Right cardiac atrium (tissue), 5 donors: ENCODE measurements around the gene PCDH15. TPM values are rescaled to one million over a fixed set of nuclear protein-coding genes. Genes with fewer than 3 reads are reported as not detected.
"Not testable (repeated sequence)": the region's sequence is repeated elsewhere in the genome, so short reads cannot be mapped to it uniquely, and the experiment has no call there.

Experiments
- ATAC-seq, 2 donors: fragments of 200-7000 bp; cut with Tn5 transposase; one replicate each; pipeline versions ENCODE4 v1.8.0 to v1.9.1; 2020; ENCODE audit warnings: moderate library complexity in 2 of 2, mild to moderate bottlenecking in 1 of 2
- DNase-seq, 3 donors: peaks; one replicate each; pipeline ENCODE4 v3.0.0-alpha.2; 2020
- H3K27ac ChIP-seq: one replicate; pipeline ENCODE4 v1.5.1; 2013; ENCODE audit warnings: mild to moderate bottlenecking, low read length, control low read depth, moderate library complexity
- H3K27me3 ChIP-seq: one replicate; pipeline ENCODE4 v1.6.1; 2013; ENCODE audit not compliant: control insufficient read depth, insufficient read depth
- H3K4me1 ChIP-seq: one replicate; pipeline ENCODE4 v1.6.1; 2013; ENCODE audit warnings: low read length; ENCODE audit not compliant: control insufficient read depth, insufficient read depth
- H3K4me3 ChIP-seq: one replicate; pipeline ENCODE4 v1.5.1; 2013; ENCODE audit warnings: low read length, control low read depth
- H3K9me3 ChIP-seq: one replicate; pipeline ENCODE4 v1.6.1; 2013; ENCODE audit warnings: low read length; ENCODE audit not compliant: control insufficient read depth
- WGBS: extraction: QIAGEN DNeasy Blood & Tissue Kit; methylation state at CpG from one replicate; pipeline ENCODE4 v1.1.7; 2013; 5-methylcytosine and 5-hydroxymethylcytosine counted together
- intact Hi-C, 4 donors: fragments of 100-400 bp; cut with DNase I; formaldehyde crosslinking; loops; one replicate each; pipeline versions ENCODE4 v1.11.0 to v1.14.0; 2022 to 2023
- polyA plus RNA-seq: library from polyadenylated mRNA; stranded (reverse); fragments of 200-250 nt; gene quantifications from one replicate; pipeline ENCODE4 v1.2.3, GENCODE V29; 2013
- total RNA-seq, 4 donors: library from RNA; stranded (reverse); fragmentation: NEBNext Ultra II Directional; extraction: Animal tissue kit (Norgen Biotek cat#: 25700); gene quantifications; one replicate each; pipeline ENCODE4 v1.2.1, GENCODE V29; 2021
- donor health status: healthy with polysubstance abuse.
- donor health status: DM: no; HTN: yes; CAD: no.
- donor health status: DM: no; HTN: no; CAD: no.
- donor health status: DM: no; HTN: yes; CAD: no; lungs with severe emphysema.
- donor health status: DM: yes; HTN: yes; CAD: no.

The PCDH15 gene
- total and polyA plus RNA-seq, 5 donors, result 1.2 to 3.1 (median 2.7) TPM

DNA sequence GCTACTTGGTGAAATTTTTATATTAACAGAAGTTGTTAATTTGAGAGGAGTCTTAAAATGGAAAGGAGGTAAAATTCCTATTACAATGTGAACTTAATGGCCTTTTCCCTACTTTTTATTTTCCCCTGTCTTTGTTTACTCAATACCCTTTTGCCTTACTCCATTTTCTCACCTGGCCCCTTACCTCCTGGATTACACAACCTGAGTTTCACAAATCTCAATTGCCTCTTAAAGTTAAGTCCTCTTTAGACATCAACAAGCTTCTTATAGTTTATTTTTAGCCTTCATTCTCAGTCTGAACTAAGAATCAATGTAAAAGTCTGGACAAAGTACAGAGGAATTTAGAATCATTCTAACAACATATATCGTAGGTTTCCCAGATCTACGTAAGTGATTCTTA lies 247.0 kb downstream of the PCDH15 start:
- H3K9me3 ChIP-seq, result no peaks in the 10 kb centered on the region
- H3K4me1 ChIP-seq, result no peaks in the 10 kb centered on the region
- H3K4me3 ChIP-seq, result no peak overlapping the region
- intact Hi-C loops, result no loop called here
- 93% methylated on average over 2 of the region's 2 CpGs for WGBS
- H3K27ac ChIP-seq, result no peak overlapping the region
- ATAC-seq (no peak), DNase-seq (no peak)
- H3K27me3 ChIP-seq, result no peaks in the 10 kb centered on the region

DNA sequence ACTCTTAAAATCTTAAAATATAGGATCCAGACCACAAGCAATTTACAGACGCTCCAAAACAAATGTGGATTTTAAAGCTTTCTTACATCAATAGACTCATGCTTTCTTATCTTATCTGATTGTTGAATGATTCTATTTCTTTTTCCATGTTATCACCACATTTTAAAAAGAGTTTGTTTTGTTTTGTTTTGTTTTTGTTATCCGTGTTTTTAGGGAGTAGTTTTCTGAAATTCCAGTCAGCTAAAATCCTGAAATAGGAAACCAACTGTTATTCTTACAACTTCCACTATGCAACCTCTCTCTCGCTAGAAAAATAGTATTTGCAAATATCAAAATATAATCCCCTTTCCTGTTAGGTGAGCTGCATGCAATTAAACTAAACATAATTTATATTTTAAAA lies 251.0 kb downstream of the PCDH15 start:
- intact Hi-C loops, result no loop called here
- WGBS, result 55% methylated on average over 3 of the region's 3 CpGs
- Histone ChIP-seq H3K4me3 (no peak overlapping the region), H3K27ac (no peak overlapping the region), H3K27me3 (no peaks in the 10 kb centered on the region), H3K4me1 (no peaks in the 10 kb centered on the region), H3K9me3 (no peaks in the 10 kb centered on the region)
- ATAC-seq (no peak), DNase-seq (no peak)

DNA sequence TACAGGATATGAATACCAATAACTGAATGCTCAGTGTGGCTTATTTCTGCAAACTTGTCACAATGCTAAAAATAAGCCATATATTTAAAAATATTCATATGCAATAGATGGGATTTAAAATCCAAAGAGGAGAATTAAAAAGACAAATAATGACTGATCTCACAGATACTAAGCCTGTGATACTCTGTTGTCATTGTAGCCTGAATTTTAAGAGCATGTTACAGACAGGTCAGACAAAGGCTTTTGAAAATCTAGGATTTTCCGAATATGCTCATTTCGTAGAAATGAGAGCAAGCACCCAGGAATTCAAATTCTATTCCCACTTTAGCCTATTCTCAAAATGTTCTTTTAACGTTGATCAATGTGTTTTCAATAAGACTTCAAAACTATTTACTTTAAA lies 269.7 kb downstream of the PCDH15 start:
- intact Hi-C loops, result no loop called here
- H3K4me1 ChIP-seq, result no peaks in the 10 kb centered on the region
- H3K27me3 ChIP-seq, result no peaks in the 10 kb centered on the region
- ATAC-seq, result no peak
- no peaks in the 10 kb centered on the region for H3K9me3 ChIP-seq
- WGBS, result 85% methylated on average over 3 of the region's 3 CpGs
- H3K4me3 ChIP-seq, result no peak overlapping the region
- no peak overlapping the region for H3K27ac ChIP-seq
- no peak for DNase-seq

DNA sequence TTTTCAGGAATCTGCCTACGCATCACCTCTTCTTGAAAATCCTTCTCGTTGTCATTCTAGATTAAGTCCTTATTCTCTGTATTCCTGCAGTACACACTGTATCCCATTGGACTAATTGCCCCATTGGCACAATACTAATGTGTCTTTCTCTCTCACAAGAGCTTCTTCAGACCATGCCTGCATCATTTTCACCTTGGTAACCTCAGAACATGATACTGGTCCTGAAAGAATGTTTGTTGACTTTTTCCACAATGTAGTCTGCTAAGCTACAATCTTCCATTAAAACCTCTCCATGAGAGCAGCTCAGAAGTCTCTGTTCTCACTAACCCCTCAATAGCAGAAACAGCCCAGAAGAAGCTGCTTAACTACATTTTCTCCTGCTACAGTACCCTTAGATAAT lies 270.7 kb downstream of the PCDH15 start:
- WGBS, result 78% methylated on average over 2 of the region's 2 CpGs
- intact Hi-C loops, result no loop called here
- Histone ChIP-seq H3K27me3 (no peaks in the 10 kb centered on the region), H3K4me3 (no peak overlapping the region), H3K27ac (no peak overlapping the region), H3K4me1 (no peaks in the 10 kb centered on the region), H3K9me3 (no peaks in the 10 kb centered on the region)
- DNase-seq (no peak), ATAC-seq (no peak)

DNA sequence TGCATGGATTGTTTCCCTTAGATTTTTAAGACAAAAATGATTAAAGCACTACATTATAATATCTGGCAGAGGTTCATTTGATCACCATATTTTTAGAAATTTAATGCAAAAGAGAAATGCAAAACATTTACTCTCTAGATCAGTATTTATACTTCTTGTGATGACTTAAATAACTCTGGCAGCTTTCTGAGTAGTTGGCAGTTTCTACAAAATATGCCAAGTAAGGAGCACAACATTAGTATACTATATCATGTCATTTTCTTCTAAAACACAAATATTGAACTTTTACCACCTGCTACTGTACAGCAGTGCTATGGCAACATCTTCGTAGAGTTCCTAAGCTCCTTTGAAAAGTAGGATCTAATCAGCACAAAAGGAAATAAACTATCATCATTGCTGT lies 275.2 kb downstream of the PCDH15 start:
- H3K4me3 ChIP-seq, result no peak overlapping the region
- intact Hi-C loops, result no loop called here
- no peak for ATAC-seq
- H3K27ac ChIP-seq, result no peak overlapping the region
- no peaks in the 10 kb centered on the region for H3K27me3 ChIP-seq
- no peak for DNase-seq
- H3K9me3 ChIP-seq, result no peaks in the 10 kb centered on the region
- 66% methylated on average over 1 of the region's 1 CpG for WGBS
- H3K4me1 ChIP-seq, result no peaks in the 10 kb centered on the region

DNA sequence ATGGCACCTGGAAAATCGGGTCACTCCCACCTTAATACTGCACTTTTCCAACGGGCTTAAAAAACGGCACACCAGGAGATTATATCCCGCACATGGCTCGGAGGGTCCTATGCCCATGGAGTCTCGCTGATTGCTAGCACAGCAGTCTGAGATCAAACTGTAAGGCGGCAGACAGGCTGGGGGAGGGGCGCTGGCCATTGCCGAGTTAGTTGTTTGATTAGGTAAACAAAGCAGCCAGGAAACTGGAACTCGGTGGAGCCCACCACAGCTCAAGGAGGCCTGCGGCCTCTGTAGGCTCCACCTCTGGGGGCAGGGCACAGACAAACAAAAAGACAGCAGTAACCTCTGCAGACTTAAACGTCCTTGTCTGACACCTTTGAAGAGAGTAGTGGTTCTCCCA lies 285.8 kb downstream of the PCDH15 start:
- intact Hi-C loops, H3K9me3 ChIP-seq, ATAC-seq, H3K4me1 ChIP-seq, H3K27ac ChIP-seq, H3K4me3 ChIP-seq, H3K27me3 ChIP-seq: not testable (repeated sequence)
- DNase-seq, result peak in 2 of 3 donors; percentile 24 to 33
- WGBS, result 89% methylated on average over 12 of the region's 12 CpGs

DNA sequence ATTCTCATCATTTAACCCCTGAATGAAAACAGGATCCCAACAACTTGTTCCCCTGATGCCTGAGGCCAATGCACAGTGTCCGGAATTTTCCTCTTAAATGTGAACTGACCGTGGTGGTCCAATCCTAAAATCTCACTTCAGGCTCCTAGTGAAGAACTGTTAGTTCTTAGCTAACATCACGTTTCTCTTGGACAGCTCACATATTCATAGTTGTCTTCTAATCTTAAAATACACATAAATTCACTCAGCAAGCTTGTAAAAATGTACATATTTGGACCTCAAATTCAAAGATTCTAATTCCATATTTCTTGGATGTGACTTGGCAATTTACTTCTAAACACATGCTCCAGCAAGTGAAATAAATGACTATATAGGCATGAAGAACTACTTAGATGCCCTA lies 297.2 kb downstream of the PCDH15 start:
- Histone ChIP-seq H3K9me3 (no peaks in the 10 kb centered on the region), H3K4me1 (no peaks in the 10 kb centered on the region), H3K4me3 (no peak overlapping the region), H3K27me3 (no peaks in the 10 kb centered on the region), H3K27ac (no peak overlapping the region)
- 73% methylated on average over 3 of the region's 3 CpGs for WGBS
- ATAC-seq (no peak), DNase-seq (no peak)
- intact Hi-C loops, result no loop called here

DNA sequence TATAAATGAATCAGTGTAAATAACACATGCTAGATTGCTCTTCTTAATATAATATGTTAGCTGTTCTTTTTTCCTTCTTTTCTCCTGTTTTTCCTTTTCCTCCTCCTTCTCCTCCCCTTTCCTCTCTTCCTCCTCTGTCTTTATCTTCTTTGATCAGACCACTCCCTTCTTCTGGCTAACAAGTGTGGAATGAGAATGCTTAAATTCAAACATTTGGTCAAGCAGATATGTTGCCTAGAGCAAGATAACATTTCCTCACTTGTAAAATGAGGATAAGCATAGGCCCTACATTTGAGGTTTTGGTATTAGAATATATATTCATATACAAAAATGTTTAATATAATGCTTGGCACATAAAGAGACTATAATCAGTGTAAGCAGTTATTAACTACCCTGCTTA lies 299.1 kb downstream of the PCDH15 start:
- ATAC-seq, result no peak
- no peak overlapping the region for H3K4me3 ChIP-seq
- no peak overlapping the region for H3K27ac ChIP-seq
- no peaks in the 10 kb centered on the region for H3K9me3 ChIP-seq
- no peaks in the 10 kb centered on the region for H3K27me3 ChIP-seq
- no peak for DNase-seq
- intact Hi-C loops, result no loop called here
- H3K4me1 ChIP-seq, result peaks cover under 1% of the 10 kb centered on the region

DNA sequence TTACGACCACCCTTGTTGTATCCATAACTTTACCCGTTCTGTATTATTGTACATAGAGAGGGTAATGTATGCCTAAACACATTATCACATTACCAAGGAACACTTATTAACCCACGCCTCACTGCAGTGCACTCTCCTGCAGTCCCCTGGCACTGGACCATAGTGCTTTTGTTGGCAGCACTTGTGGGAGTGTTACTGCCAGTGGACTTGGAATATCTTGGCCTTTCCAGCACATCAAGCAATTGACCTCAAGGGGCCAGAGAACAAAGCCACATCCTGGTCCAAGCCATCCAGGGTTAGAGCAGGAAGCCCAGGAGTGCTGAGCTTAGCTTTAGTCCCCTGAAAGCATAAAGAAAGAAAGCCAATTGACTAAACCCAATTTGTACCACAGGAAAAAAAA lies 304.2 kb downstream of the PCDH15 start:
- WGBS, result 58% methylated on average over 3 of the region's 3 CpGs
- H3K4me1 ChIP-seq, result peaks cover 2% of the 10 kb centered on the region
- DNase-seq (peak in 1 of 3 donors; percentile 50), ATAC-seq (peak; percentile 74 to 77)
- H3K27ac ChIP-seq, result no peak overlapping the region
- H3K9me3 ChIP-seq, result no peaks in the 10 kb centered on the region
- no peaks in the 10 kb centered on the region for H3K27me3 ChIP-seq
- intact Hi-C loops, result no loop called here
- no peak overlapping the region for H3K4me3 ChIP-seq

DNA sequence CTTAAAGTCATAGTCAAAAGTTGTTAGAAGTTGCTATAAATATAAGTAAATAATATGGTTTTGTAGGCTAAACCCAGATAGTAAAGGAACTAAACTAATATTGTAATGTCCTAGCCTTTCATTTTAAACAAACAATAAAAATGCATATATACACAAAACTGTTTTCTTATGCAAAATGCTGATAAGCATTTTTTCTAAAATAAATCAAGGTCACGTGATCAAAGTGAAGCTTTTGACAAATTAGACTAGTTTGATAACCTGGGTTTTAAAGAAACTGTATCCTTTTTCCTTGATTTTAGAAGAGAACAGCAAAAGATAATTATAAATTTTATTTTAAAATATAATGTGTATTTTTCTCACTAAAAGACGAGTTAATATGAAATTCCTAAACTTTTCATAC lies 313.3 kb downstream of the PCDH15 start:
- H3K27me3 ChIP-seq, result no peaks in the 10 kb centered on the region
- intact Hi-C loops, result no loop called here
- 75% methylated on average over 2 of the region's 2 CpGs for WGBS
- no peaks in the 10 kb centered on the region for H3K9me3 ChIP-seq
- no peaks in the 10 kb centered on the region for H3K4me1 ChIP-seq
- ATAC-seq, result no peak
- H3K27ac ChIP-seq, result no peak overlapping the region
- H3K4me3 ChIP-seq, result no peak overlapping the region
- no peak for DNase-seq

DNA sequence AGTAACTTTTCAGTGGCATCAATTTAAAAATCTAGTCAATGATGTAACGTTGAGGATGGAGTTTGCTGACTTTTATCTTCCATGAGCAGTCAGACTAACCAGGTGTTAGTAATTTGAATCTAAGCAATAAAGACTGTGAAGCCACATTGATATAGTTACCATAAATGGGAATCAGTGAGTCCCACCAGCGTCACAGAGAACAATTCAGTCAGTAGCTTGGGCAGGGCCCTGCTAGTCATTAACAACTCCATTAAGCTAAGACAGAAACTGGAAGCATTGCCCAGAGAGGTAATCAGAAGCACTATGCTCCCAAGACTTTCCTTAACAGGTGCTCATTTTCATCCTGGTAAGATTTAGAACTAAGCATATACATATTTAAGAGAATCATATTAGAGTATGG lies 315.1 kb downstream of the PCDH15 start:
- no peak overlapping the region for H3K27ac ChIP-seq
- H3K9me3 ChIP-seq, result no peaks in the 10 kb centered on the region
- ATAC-seq (no peak), DNase-seq (no peak)
- H3K27me3 ChIP-seq, result no peaks in the 10 kb centered on the region
- H3K4me1 ChIP-seq, result no peaks in the 10 kb centered on the region
- no peak overlapping the region for H3K4me3 ChIP-seq
- intact Hi-C loops, result no loop called here
- WGBS, result 75% methylated on average over 2 of the region's 2 CpGs

DNA sequence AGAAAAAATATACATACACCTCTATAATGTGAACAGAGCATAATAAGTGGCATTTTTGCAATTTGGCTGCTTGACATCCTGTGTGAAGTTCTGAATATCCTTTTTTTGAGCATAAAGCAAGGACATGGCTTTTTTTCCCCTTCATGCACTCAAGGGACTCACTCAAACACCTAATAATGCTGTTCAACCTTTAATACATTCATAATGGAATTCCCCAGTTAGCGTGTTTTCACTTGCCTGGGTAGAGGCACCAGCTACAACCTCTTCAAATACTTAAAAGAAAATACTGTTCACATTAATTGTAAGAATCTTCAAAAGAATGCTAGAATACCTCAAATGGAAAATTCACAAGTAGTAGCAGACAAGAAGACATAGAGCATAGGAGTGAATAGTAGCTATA lies 316.8 kb downstream of the PCDH15 start:
- Histone ChIP-seq H3K27me3 (no peaks in the 10 kb centered on the region), H3K4me3 (no peak overlapping the region), H3K9me3 (no peaks in the 10 kb centered on the region), H3K4me1 (no peaks in the 10 kb centered on the region), H3K27ac (no peak overlapping the region)
- WGBS, result 88% methylated on average over 1 of the region's 1 CpG
- intact Hi-C loops, result no loop called here
- ATAC-seq (no peak), DNase-seq (no peak)
